GM12872 (cell line): ENCODE results near the gene RANBP1.

Experiments
- TF ChIP-seq, protein P1 (sequence below): IDR thresholded peaks from 3 replicates; pipeline ENCODE4 v1.5.1; 2011; ENCODE audit warnings: low read depth, mild to moderate bottlenecking, low read length, moderate library complexity; ENCODE audit not compliant: insufficient read depth

Gene RANBP1

DNA sequence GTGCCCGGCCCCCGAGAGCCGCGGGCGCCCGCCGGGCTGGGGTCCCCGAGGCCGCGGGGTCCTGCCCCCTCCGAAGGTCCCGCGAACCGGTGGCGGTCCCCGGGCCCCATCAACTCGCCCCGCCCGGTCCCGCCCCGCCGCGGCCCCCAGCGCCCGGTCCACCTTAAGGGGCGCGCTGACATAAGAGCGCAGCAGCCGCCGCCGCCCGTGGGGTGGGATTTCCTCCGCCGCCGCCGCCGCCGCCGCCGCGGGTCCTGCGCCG, 15.6 kb downstream of the RANBP1 start, which contains the start of gene ZDHHC8:
Gene ZDHHC8 (plus strand): TSS at position 208 of the 262 bp plus-strand sequence. CDS start 144 bp downstream, outside the sequence.
- TF ChIP-seq, protein P1, sequence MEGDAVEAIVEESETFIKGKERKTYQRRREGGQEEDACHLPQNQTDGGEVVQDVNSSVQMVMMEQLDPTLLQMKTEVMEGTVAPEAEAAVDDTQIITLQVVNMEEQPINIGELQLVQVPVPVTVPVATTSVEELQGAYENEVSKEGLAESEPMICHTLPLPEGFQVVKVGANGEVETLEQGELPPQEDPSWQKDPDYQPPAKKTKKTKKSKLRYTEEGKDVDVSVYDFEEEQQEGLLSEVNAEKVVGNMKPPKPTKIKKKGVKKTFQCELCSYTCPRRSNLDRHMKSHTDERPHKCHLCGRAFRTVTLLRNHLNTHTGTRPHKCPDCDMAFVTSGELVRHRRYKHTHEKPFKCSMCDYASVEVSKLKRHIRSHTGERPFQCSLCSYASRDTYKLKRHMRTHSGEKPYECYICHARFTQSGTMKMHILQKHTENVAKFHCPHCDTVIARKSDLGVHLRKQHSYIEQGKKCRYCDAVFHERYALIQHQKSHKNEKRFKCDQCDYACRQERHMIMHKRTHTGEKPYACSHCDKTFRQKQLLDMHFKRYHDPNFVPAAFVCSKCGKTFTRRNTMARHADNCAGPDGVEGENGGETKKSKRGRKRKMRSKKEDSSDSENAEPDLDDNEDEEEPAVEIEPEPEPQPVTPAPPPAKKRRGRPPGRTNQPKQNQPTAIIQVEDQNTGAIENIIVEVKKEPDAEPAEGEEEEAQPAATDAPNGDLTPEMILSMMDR = no peak

DNA sequence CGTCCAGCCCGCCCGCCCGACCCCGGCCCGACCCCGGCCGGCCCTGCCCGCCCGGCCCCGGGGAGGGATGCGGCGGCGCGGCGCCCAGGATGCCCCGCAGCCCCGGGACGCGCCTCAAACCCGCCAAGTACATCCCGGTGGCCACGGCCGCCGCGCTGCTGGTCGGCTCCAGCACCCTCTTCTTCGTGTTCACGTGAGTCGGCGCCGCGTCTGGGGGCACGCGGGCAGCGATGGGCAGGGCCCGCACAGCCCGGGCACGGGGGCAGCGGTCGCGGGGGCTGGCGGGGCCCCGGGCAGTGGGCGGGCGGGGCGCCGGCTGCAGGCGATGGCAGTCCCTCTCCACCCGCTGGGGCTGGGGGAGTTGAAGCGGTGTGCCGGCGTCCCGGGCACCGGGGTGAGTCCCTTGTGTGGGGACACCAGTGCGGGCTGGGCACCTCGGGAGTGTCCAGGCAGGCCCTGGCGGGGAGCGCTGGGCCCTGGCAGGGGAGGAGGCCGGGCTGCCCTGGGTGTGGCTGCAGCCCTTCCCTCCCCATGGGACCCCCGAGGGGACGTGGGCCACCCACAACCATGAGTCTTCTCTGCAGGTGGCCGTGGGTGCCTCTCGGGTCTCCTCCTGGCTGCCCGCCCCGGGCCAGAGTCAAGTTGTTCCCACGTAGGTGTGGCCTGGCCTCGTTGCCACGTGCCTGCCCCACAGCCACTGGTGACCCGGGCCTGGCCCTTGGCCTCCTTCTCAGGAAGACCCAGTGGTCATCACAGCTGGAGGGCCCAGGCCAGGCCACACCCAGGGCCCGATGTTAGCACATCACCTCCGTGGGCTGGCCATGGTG, 16.2 kb downstream of the RANBP1 start:
- TF ChIP-seq, protein P1 = no peak

DNA sequence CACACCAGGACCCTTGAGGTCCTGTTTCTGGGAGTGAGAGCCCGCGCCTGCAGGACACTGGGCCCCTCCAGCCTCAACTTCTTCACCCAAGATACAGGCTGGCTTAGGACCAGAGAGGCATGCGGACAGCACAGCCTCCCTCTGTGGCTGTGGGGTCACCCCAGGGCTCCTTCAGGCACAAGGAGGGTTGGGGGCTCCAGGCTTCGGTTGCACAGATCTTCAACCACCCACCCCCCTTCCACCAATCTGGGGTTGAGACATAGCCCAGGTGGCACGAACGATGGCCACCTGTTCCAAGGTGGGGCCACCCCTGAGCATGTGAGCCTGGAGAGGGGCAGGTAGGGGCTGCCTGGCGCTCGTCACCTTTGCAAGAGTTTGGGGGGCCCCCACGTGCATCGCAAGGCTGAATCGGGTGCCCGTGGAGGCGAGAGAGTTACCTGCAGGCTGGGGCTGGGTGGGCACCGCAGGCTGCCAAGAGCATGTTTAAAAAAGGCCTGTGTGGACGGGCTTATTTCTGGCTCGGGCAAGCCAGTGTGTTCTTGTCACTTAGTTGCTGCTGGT, 16.9 kb downstream of the RANBP1 start:
- TF ChIP-seq, protein P1 = no peak

DNA sequence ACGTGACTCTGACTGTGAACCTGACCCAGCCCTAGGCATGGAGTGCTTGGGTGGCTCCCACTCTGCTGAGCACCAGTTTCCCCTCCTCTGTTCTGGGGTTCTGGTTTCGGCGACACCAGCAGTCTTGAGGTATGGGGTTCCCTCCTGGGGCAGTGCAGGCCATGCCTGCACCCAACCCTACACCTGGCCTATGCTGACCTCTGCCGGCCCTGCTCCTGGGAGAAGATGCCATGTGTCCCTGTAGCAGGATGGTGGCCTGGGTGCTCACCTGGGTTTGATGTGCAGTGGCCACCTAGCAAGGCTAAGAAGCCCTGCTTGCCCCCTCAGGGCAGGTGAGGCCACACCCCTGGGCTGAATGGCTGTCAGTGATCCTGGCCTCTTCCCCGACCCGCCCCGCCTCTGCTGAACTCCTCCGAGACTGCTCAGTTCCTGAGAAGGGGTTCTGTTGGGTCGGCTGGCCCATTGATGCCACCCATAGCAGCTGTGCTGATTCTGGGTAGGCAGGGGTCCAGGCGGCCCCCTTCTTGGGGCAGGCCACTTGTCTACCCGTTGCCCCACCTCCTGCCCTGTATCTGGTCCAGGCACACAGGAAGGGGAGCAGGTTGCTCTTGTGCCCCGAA, 18.1 kb downstream of the RANBP1 start:
- TF ChIP-seq, protein P1 = no peak

DNA sequence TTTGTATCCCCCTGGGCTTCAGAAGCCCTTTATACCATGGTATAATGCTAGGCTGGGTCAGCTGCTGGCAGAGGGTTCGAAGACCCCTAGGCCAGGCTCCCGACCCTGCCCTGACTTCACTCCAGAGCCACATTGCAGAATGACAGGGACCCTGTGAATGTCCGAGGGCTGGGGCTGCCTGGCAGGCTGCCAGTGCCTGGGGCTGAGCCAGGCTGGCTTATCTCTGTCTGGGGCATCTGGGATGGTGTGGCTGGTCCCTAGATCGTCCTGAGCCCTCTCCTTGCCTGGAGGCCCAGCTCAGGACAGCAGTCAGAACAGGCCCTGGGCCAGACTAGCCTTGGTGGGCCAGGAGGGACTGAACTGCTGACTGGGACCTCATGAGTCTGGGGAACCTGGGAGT, 19.4 kb downstream of the RANBP1 start:
- TF ChIP-seq, protein P1 = no peak

DNA sequence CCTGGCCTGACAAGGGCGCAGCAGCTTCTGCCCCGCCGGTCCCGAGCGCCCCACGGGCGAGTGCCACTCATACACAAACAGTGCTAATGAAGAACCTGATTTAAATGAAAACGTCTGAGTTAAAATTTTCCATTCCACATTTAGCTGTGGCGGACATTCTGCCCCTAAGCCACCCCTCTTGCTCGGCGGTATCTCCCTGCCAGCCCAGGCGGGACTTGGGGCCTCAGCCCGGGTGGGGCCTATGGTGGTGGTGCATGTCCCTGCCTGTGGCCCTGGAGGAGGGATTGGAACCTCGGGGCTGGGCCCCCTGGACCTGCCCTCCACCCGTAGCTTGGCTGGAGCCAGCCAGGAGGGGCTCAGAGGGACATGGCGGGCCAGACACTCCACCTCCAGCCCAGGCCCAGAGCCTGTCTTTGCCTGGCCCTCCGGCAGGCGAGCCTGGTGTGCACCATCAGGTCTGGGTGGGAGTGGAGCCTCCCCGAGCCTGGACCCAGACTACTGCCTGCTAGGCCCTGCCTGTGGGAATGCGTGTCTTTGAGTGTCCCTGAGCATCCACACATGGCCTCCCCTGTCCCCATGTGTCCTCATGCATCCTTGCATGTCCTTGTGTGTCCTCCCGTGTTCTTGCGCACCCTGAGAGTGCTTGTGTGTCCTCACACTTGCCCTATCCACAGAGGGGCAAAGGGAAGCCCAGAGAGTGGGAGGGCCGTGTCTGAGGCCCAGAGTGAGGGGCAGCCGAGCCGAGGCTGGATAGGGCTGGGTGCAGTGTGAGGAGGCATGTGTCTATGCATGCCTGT, 20.1 kb downstream of the RANBP1 start:
- TF ChIP-seq, protein P1 = no peak

DNA sequence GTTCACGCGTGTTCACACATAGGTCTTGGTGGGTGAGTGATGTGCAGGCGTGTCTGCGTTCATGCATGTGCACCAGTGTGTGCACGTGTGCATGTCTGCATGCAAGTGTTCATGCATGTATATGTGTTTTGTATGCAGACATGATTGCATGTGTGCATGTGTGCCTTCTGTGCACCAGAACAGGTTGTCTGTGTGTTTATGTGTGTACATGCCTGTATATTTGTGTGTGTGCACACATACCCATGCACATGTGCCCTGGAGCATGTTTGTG, 20.6 kb downstream of the RANBP1 start:
- TF ChIP-seq, protein P1 = no peak
